H7 (cell line): ENCODE measurements around the gene DYSF. TPM values are rescaled to one million over a fixed set of nuclear protein-coding genes. Genes with fewer than 3 reads are reported as not detected.
"Not testable (repeated sequence)": the region's sequence is repeated elsewhere in the genome, so short reads cannot be mapped to it uniquely, and the experiment has no call there.

ENCODE experiments used
- DNase-seq: peaks from one replicate; pipeline ENCODE4 v3.0.0; 2012
- H3K27me3 ChIP-seq: 2 replicates; pipeline ENCODE4 v1.6.0; 2011; ENCODE audit warnings: mild to moderate bottlenecking, low read length; ENCODE audit not compliant: control insufficient read depth, insufficient read depth
- H3K36me3 ChIP-seq: replicated peaks from 2 replicates; pipeline ENCODE4 v1.5.1; 2011; ENCODE audit warnings: low read length; ENCODE audit not compliant: control insufficient read depth, insufficient read depth
- H3K4me3 ChIP-seq: 2 replicates; pipeline ENCODE4 v1.5.1; 2011; ENCODE audit warnings: low read depth, mild to moderate bottlenecking, control low read depth, low read length, moderate library complexity; ENCODE audit not compliant: insufficient read depth
- total RNA-seq: library from RNA; depleted of rRNA; stranded (reverse); fragments of >200 nt; shearing (Covaris generic); gene quantifications from 2 replicates; pipeline ENCODE4 v1.2.3, GENCODE V29; 2014

Gene DYSF
- total RNA-seq, 1 experiment from 2014 or later: 7.4 TPM

GRCh38 chr2:71640489-71640888 is 187.1 kb downstream of the DYSF start:
- H3K27me3 ChIP-seq: no peaks in the 10 kb centered on the region
- H3K36me3 ChIP-seq: no peaks in the 10 kb centered on the region
- DNase-seq: no peak
- no peak overlapping the region for H3K4me3 ChIP-seq

GRCh38 chr2:71643674-71644357 is 190.5 kb downstream of the DYSF start:
- no peaks in the 10 kb centered on the region for H3K36me3 ChIP-seq
- DNase-seq: no peak
- H3K27me3 ChIP-seq: no peaks in the 10 kb centered on the region
- no peak overlapping the region for H3K4me3 ChIP-seq

GRCh38 chr2:71646028-71646427 is 192.7 kb downstream of the DYSF start:
- Histone ChIP-seq H3K27me3 (no peaks in the 10 kb centered on the region), H3K36me3 (no peaks in the 10 kb centered on the region), H3K4me3 (no peak overlapping the region)
- no peak for DNase-seq

GRCh38 chr2:71647356-71647755 is 194.0 kb downstream of the DYSF start:
- DNase-seq: no peak
- Histone ChIP-seq H3K4me3 (no peak overlapping the region), H3K27me3 (no peaks in the 10 kb centered on the region), H3K36me3 (no peaks in the 10 kb centered on the region)

GRCh38 chr2:71655498-71655897 is 202.1 kb downstream of the DYSF start:
- no peaks in the 10 kb centered on the region for H3K27me3 ChIP-seq
- H3K36me3 ChIP-seq: no peaks in the 10 kb centered on the region; the same call in 1 of the 2 replicates
- DNase-seq: no peak
- H3K4me3 ChIP-seq: no peak overlapping the region

- not testable (repeated sequence) for H3K27me3 ChIP-seq, H3K4me3 ChIP-seq, DNase-seq, H3K36me3 ChIP-seq
These were observed 204.9 kb downstream of the DYSF start for GRCh38 chr2:71658256-71658655.

- DNase-seq: no peak
- Histone ChIP-seq H3K36me3 (no peaks in the 10 kb centered on the region; the same call in 1 of the 2 replicates), H3K4me3 (no peak overlapping the region), H3K27me3 (no peaks in the 10 kb centered on the region)
These were observed 205.4 kb downstream of the DYSF start for GRCh38 chr2:71658771-71659170.

GRCh38 chr2:71659868-71660518 is 206.6 kb downstream of the DYSF start:
- no peak for DNase-seq
- no peak overlapping the region for H3K4me3 ChIP-seq

GRCh38 chr2:71661782-71662181 is 208.4 kb downstream of the DYSF start:
- H3K27me3 ChIP-seq: no peaks in the 10 kb centered on the region
- DNase-seq: no peak
- H3K36me3 ChIP-seq: no peaks in the 10 kb centered on the region
- H3K4me3 ChIP-seq: no peak overlapping the region

More at GRCh38 chr2:71659868-71660518, 206.6 kb downstream of the DYSF start:
- H3K36me3 ChIP-seq: no peaks in the 10 kb centered on the region; the same call in 1 of the 2 replicates
- no peaks in the 10 kb centered on the region for H3K27me3 ChIP-seq

- Histone ChIP-seq H3K36me3 (no peaks in the 10 kb centered on the region), H3K4me3 (no peak overlapping the region), H3K27me3 (no peaks in the 10 kb centered on the region)
- DNase-seq: no peak
These were observed 209.5 kb downstream of the DYSF start for GRCh38 chr2:71662665-71663394.

GRCh38 chr2:71664161-71664560 is 210.8 kb downstream of the DYSF start:
- Histone ChIP-seq H3K36me3 (no peaks in the 10 kb centered on the region), H3K4me3 (no peak overlapping the region), H3K27me3 (no peaks in the 10 kb centered on the region)
- DNase-seq: no peak

GRCh38 chr2:71665168-71666093 is 212.1 kb downstream of the DYSF start:
- H3K36me3 ChIP-seq: peaks cover 1% of the 10 kb centered on the region; the same call in 1 of the 2 replicates
- DNase-seq: no peak
- no peak overlapping the region for H3K4me3 ChIP-seq
- H3K27me3 ChIP-seq: no peaks in the 10 kb centered on the region

GRCh38 chr2:71666094-71666474 is 212.7 kb downstream of the DYSF start:
- peaks cover 1% of the 10 kb centered on the region; the same call in 1 of the 2 replicates for H3K36me3 ChIP-seq
- no peak overlapping the region for H3K4me3 ChIP-seq
- H3K27me3 ChIP-seq: no peaks in the 10 kb centered on the region
- no peak for DNase-seq
